NCI-H2171 treated with DMSO at 0.1 percent for 48 hours (cell line): Measurements from ENCODE around the gene BCL2.
A peak's percentile ranks its signal among the peaks of the same experiment; 100 is the strongest.
"Not testable (repeated sequence)": the region's sequence is repeated elsewhere in the genome, so short reads cannot be mapped to it uniquely, and the experiment has no call there.

Experiments
- DNase-seq: peaks from one replicate; lab custom pipeline; 2025; lab: John Stamatoyannopoulos, UW

Gene BCL2

DNA sequence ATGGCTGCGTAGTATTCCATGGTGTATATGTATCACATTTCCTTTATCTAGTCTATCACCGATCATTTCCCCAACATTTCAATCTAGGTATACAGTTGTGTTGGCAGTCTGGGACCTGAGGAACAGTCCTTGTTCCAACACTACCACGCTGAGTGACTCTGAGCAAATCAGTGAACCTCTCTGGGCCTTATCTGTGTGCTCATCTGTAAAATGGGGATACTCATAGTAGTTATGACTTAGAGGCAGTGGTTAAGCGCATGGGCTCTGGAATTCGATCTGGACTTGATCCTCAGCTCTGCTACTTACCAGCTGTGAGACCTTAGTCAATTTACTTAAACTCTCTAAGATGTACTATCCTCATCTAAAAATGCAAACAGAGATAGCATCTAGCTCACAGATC is 85.1 kb downstream of the BCL2 start:
- DNase-seq = no peak

- no peak for DNase-seq
Observed at GRCh38 chr18:63233334-63233733, 86.2 kb downstream of the BCL2 start.

GRCh38 chr18:63232826-63233225 is 86.7 kb downstream of the BCL2 start:
- DNase-seq = no peak

- no peak for DNase-seq
Observed at GRCh38 chr18:63229971-63230370, 89.6 kb downstream of the BCL2 start.

DNA sequence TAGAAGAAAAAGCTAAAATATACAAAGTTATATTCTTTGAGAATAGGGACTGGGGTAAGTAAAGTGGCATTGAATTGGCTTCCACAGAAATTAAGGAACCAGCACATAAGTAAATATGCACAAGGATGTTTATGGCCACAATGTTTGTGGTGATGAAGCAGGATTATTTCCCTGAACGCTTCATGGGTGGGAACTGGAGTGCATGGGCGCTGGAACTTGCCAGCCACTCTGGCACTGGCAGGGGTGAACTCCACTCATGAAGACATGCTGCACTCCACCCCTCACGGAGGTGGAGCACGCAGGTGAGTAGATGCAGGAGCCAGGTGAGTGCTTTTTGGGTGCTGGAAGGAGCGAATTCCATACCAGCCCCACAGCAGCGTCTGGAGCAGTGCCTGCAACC is 94.1 kb downstream of the BCL2 start:
- no peak for DNase-seq

DNA sequence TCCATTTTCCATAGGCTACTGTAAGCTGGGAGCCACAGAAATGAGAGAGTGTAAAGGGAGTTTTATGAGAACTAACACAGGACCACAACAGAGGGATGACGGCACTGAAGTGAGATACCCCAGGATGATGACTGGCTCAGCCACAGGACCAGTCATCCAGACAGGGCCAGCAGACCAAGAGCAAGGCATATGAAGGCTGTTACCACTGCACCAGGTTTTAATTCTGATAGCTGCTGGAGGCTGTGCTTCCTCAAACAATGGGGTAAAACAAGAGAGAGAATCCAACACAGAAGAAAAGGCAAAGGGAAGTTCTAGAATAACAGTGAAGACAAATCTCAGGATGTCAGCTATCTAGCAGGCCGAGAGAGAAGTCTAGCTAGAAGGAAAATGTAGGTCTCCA is 94.9 kb downstream of the BCL2 start:
- no peak for DNase-seq

DNA sequence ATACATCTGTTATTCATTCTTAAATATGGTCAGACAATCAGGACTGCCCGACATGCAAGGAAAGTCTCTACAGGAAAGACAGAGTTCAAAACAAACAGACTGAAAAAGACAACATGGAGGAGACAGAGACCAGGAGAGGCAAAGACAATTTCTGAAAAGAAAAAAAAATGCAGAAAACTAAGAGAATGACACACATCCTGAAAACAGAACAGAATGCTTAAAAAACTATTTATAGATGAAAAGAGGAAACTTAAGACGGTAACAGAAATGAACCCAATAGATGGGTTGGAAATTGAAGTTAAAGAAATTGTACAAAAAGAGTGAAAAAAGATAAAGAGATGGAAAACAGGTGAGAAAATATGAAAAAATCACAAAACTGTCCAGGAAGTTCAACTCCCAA is 95.7 kb downstream of the BCL2 start:
- no peak for DNase-seq

DNA sequence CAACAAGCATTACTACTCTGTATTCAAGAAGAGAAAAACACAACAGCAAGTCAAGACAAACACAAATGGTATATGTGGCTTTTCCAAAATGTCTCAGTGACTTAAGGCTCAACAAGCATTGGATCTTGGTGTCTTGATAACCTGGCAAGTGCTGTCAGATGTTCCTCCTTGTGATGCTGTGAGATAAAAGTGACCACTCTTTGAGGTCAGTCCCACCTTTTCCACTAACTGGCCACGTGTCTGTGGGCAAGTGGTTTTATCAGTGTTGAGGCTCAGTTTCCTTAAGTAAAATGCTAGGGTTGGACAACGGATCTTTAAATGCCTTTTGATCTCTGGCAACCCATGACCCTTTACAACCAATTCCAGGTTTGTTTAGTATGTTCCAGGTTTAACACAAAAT is 98.7 kb downstream of the BCL2 start:
- DNase-seq = no peak

DNA sequence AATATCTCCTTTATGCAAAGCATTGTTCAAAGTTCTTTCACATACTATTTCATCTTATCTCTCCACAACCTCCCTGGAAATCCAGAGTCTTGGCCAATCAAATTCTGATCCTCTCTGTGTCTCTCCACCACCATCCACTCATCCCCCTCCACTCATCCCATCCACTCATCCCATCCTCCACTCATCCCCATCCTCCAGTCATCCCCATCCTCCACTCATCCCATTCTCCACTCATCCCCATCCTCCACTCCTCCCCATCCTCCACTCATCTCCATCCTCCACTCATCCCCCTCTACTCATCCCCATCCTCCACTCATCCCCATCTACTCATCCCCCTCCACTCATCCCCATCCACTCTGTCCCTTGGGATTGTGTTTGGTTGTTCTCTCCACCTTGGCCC is 101.1 kb downstream of the BCL2 start:
- no peak for DNase-seq

- no peak for DNase-seq
Observed at GRCh38 chr18:63216516-63217311, 102.9 kb downstream of the BCL2 start.

- no peak for DNase-seq
Observed at GRCh38 chr18:63213936-63214671, 105.5 kb downstream of the BCL2 start.

DNA sequence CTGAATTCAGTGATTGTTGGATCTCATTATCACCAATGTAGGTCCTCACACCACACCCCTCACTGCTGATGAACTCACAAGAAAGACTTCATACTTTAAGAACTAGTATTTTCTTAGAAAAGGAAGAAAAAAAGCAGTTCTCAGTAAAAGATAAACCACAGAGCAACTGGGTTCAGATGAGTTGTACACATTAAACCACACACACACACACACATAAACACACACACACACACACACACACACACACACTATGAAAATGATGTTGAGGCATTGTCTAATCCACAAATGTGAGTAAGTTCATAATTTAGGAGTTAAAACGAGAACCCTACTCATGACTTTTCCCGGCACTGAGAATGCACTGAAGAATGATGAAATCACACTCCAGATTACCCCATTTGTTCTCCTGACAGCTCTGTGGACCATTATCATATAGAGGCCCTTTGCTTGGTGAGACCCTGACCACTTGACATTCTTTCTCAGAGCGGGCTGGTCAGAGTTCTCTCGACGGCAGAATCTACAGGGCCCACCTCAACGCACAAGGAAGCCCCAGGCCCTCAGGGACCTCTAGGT is 106.2 kb downstream of the BCL2 start:
- DNase-seq = no peak

- DNase-seq = no peak
Observed at GRCh38 chr18:63210521-63210920, 109.0 kb downstream of the BCL2 start.

DNA sequence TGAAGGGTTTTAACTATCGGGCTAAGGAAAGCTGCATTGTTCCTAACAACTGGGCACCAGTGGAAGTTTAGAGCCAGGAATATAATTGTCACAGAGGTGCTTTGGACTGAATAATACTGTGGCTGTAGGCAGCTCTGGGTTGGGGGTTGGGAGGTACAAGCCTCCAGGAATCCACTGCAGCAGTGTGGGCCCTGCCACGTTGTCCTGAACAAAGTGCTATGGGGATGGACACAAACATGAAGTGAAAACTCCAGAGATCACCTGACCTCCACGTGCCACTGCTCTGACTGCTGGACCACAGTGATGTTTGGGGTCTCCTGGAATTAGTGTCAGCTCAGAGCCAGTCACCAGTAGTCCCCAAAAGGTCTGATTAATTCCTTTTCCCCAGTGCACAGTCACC is 110.9 kb downstream of the BCL2 start:
- no peak for DNase-seq

DNA sequence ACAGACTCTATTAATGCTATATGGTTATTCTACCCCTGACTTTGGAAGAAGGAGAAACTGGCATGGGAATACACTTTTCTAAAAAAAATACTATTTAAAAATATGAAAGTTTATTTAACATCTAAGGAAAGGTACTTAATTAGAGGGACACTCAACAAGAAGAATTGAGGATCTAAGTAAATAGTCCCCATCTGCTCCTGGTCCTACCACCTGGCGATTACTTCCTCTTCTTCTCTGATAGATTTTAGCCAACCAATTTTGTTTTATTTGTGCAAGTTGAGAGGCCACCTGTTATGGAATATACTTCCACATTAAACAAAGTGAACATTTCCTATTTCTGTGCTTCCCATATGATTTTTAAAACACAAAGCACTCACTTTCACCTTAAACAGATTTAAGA is 111.7 kb downstream of the BCL2 start:
- DNase-seq = peak; percentile 52

DNA sequence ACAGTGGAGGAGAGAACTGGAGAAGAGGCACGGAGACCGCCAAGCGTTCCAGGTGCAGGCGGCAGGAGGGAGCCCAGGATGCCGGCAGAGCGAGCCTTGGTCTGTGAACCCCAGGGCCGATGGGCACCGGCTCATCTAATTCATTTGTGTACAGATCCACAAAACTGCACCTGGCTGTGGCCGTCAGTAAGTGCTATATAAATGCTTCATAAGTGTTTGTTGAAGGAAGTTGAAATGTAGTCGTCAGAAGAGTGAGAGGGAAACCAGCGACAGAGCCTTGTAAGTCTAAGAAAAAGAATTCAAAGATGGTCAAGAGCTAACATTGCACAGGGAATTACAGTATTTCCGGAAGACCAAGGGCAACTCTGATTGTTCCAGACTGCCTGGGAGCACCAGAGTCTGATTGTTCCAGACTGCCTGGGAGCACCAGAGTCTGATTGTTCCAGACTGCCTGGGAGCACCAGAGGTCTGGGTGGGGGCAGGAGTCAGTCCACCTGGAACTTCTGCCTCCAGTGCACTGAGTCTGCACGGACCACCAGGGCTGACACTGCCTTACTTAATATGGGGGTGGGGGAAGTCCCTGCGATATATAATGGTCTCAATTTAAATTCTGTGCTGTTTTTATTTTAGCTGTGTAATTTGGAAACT is 112.3 kb downstream of the BCL2 start:
- no peak for DNase-seq

GRCh38 chr18:63206433-63207142 is 113.0 kb downstream of the BCL2 start:
- DNase-seq = no peak

- DNase-seq = no peak
Observed at GRCh38 chr18:63205791-63206252, 113.7 kb downstream of the BCL2 start.

DNA sequence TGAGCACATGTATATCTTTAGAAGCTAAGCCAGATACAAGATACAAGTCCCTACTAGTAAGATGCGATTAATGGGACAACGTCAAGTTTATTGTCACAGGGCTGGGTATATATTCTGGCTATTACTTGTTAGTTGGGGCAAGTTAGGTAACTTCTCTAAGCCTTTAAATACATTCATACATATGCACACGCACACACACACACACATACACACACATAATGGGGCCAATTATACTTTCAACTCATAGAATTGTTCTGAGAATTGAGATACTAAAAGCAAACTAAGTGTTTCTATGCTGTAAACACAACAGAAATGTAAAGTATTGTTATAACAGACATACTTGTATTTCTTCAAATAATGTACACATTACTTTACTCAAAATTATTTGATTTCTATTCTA is 116.1 kb downstream of the BCL2 start:
- no peak for DNase-seq

- DNase-seq = no peak
Observed at GRCh38 chr18:63202828-63203227, 116.7 kb downstream of the BCL2 start.

DNA sequence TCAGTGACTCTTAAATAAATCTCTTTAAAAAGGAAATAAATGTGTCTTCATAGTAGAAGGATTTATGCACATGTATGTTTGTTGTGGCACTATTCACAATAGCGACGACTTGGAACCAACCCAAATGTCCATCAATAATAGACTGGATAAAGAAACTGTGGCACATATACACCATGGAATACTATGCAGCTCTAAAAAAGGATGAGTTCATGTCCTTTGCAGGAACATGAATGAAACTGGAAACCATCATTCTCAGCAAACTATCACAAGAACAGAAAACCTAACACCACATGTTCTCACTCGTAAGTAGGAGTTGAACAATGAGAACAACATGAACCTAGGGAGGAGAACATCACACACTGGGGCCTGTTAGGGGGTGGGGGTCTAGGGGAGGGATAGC is 118.1 kb downstream of the BCL2 start:
- not testable (repeated sequence) for DNase-seq

DNA sequence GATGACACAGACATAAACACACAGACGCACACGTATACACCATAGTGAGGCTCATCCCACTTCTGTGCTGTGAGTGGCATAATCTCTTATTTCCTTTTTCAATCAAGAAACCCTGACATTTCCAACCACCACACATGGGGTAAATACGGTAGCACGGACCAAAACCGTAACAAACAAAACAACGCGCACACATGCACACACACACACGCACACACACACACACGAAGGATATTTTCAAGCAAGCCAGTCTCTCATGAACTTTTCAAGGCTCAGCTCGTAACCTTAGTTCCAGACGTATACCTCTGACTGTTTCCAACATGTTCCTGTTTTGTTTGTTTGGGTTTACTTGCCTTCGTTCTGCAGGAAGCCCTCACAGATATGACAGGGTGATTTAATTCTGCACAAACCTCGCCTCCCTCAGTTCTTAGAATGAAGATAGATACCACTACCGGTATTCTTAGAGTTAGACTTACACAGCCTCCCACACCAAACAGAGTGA is 119.8 kb downstream of the BCL2 start:
- DNase-seq = no peak
